HG03280 (cell line): ENCODE measurements around the gene REPIN1.
A peak's percentile ranks its signal among the peaks of the same experiment; 100 is the strongest.

Experiments used
- ATAC-seq: cut with Tn5 transposase; IDR thresholded peaks from one replicate; pipeline ENCODE4 v1.9.1; 2021; ENCODE audit warnings: mild to moderate bottlenecking, moderate library complexity; ENCODE audit not compliant: unreplicated experiment

The REPIN1 gene

DNA sequence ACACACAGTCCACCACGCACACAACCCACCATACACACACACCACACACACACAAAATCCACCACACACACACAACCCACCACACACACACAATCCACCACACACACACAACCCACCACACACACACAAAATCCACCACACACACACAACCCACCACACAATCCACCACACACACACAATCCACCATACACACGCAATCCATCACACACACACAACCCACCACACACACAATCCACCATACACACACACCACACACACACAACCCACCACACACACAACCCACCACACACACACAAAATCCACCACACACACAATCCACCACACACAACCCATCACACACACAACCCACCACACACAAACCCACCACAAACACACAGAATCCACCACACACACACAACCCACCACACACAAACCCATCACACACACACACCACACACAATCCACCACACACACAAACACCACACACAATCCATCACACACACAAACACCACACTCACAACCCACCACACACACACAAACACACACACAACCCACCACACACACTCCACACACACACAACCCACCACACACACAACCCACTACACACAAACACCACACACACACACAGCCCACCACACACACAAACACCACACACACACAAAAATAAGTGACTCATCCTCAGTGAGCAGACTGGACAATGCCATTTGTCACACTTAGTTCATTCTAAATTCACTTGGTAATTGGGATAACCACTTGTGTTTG, 8.8 kb upstream of the REPIN1 start:
- no peak for ATAC-seq

DNA sequence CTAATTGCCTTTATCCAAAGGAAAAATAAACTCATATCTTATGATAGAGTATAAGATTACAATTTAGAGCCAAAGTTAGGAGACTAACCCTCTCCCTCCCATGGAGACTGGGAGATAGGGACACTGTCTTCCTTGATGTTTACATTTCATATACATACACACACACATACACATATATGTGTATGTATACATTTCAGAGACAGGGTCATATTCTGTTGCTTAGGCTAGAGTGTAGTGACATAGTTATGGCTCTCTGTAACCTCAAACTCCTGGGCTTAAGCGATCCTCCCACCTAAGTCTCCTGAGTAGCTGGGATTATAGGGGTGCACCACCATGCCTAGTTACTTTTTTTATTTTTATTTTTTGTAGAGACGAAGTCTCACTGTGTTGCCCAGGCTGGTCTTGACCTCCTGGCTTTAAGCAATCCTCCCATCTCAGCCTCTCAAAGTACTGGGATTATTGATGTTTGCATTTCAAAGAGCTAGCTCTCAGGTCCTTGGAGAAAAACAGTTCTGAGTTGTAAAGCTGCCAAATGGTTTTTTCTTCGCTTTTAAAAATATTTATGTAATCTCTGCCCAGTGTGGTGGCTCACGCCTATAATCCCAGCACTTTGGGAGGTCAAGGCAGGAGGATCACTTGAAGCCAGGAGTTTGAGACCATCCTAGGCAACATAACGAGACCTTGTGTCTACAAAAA, 8.1 kb upstream of the REPIN1 start:
- no peak for ATAC-seq

DNA sequence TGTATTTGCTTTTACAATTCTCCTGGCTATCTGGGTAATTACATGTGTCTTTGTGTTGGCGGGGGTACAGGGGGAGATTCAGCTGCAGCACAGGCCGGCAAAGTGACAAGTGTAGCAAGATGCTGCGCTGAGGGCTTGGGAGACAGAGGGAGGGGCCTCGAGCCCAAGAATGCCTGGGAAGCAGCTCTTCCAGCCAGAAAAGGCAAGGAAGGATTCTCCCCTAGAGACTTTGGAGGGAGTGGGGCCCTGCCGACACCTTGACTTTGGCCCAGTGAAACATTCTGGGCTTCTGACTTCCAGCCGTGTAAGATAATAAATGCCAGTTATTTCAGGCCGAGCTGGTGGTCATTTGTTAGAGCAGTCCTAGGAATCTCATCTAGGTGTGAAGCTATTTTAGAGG, 7.2 kb upstream of the REPIN1 start:
- no peak for ATAC-seq

DNA sequence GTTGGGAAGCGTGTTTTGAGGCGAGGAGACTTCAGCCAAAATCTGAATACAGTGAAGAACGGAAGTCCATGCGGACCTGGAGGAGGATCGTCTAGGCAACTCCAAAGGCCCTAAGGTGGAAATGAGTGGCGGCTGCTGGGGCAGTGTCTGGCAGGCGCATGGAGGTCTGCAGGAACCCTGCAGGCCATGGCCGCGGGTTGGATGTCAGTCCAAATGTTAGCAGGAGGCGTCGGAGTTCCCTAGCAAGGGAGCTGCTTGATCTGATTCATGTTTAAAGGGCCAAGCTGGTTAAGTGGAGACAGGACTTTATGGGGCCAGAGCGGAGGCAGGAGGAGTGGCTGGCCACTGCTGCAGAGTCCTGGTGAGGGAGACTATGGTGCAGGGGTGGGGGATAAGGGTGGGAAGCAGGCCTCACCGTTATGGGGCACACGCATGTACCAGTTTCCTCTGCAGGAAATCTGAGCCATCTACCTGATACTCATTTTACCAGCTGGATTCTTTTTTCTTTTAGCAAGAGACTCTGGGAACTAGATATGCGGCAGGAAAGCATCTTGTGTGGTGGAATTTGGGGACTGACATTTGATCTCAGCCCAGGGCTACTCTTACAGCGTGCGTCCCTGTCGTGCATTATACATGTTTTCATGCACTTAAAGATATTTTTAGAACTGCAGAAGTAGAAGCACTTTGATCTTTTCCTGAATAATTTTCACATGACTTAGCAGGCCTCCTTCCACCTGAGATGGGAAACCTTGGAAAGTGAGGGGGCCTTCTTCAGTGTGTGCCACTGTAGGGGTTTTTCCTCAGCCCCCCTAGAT, 6.6 kb upstream of the REPIN1 start:
- no peak for ATAC-seq

DNA sequence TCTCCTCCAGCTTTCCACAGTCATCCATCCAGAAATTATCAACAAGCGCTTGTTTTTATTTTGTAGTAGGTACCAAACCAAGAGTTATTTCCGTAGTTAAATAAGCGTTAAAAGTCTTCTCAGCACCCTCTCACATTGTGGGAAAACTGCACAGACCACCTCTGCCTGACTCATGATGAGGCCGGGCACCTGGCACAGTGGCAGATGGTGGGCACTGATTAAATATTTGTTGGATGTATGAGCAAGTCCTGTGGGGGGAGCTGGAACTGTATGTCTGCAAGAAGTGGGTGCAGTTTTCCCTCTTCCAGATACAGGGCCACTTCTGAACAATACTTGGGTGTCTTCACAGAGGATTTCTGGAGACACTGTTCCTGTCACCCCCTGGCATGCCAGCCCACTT, 5.3 kb upstream of the REPIN1 start:
- no peak for ATAC-seq

DNA sequence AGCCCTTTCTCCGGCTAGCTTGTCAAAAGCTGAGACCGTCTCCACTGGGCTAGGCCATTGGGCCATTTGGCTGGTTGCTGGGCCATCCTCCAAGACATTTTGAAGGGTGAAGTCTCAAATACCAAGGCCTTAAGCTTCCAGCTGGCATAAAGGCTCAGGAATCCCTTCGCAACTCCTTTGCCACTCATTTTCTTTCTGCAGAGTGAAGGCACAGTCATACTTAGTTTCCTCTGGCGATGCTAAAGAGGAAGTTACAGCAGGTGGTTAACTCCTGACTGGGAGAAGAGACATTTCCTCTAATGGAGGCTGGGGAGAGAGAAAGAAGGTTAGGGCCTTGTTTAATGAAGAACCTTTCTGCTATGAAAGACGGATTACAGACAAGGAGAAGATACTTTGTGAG, 4.8 kb upstream of the REPIN1 start:
- no peak for ATAC-seq

DNA sequence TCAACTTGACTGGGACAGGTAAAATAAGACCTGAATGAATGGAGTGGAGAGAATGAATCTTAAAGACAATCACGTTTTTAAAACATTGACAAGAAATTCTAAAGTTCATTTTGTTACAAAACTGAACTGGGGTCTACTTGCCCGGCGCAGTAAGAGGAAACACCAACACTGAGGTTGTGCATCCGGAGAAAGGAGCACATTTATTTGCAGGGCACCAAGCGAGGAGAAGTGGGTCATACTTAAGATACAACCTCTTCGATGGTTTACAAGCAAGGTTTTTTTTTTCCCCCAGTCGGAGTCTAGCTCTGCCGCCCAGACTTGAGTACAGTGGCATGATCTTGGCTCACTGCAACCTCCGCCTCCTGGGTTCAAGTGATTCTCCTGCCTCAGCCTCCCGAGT, 3.4 kb upstream of the REPIN1 start:
- ATAC-seq: no peak

DNA sequence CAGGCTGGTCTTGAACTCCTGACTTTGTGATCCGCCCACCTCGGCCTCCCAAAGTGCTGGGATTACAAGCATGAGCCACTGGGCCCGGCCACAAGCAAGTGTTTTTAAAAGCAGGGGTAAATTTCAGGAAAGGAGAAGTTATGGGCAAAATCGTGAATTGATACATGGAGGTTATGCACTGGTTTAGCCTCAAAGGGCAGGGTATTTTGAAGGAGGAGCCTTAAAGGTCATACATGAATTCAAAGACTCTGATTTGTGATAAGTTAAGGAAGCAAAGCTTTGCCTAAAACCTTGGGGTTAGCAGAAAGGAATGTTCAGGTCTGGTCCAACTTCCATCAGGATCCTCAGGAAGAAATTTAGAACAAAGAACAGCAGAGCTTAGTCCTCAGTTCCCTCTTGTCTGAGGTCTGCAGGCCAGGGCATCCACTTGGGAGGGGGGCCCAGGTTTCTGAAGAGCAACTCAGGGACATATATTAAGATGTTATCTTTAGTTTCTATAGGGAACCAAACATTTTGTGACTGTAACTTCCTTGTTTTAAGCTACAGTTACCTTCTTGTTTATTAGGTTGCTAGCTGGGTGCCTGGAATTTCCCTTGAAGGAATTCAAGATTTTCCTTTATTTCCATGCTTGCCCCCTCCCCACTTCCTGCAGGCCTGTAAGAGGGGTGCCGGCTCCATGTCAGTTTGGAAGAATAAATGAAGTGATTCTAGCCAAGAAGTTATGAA, 2.8 kb upstream of the REPIN1 start:
- no peak for ATAC-seq

DNA sequence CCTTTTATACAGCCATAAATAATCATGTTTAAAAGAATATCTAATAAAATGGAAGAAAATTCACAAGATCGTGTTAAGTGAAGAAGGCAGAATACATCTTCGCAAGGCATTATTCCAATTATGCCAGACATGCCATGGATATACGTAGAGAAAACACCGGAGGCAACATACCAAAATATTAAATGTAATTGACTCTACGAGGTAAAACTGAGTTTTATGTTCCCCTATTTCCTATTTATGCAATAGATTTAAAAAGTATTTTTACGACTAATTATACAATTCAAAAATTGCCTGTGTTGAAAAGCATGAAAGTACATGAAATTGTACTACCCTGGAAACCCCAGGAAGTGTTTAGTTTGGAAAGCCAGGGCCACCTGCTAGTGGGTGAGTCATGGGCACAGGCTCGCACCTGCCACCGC, 936 bp upstream of the REPIN1 start:
- ATAC-seq: no peak

DNA sequence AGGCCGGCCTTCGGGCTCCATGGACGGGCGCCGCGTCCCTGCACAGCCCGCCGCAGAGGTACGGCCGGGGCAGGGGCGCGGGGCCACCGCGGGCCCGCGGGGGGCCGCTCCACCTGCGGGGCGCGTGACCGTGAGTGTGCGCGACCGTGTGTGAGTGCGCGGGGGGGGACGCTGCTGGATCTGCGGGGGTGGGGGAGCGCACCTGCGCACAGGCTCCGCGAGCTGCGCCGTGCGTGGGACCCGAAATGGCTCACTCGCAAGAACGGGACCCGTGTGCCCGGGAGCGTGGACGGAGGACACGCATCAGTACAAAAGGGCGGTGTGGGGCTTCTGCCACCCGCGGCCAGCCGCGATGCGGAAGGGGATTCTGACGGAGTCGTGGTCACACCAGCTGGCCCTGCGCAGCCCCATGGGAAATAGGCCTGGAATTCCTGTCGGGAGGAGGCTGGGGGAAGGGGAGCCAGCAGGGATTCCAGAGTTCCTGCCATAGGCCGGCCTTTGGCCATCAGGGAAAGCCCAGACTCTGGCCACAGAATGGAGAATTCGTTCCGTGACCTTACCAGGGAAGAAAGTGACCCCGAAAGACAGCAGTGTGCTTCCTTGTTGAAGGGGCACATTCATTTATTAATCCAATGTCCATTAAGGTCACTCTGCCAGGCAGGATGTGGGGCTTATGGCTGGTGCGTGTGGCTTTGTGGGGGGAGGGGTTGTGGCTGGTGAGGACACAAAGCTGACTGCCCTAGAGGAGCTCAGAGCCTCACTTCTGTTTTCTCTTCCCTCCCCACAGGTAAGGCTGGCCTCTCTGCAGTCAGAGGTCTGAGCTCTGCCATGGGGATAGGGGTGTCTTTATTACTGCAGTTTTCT, 494 bp downstream of the REPIN1 start:
- ATAC-seq: peak; percentile 36

DNA sequence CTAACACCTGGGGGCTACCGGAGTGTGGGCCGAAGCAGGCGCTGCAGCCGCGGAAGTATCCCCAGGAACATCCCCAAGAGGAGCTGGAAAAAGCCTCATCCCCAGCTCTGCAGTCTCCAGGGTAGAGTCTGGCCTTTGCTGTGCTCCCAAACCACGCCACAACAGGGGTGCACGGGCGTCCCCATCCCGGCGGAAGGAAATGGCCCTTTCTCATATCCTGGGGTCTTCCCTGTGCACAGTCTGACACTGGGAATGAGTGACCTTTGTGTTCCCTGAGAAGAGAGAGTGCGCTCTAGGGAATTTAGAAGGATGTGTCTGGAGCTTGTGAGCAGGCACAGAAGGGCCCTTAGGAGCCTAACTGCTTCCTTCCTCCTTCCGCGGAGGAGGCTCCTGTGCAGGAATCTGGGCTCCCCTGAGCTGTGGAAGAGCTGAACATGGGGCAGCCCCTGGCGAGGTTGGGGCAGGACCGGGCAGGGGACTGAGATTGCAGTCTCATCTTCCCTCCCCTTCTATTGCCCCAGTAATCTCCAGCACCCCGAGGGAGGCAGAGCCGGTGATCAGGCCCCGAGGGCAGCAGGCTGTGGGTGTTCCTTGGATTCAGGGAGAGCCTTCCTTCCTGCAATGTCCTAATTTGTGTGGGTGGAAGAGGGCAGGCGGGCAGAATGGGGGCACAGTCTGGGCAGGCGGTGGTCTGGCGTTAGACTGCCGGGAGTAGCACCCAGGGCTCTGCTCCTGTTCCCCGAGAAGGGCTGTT, 1.3 kb downstream of the REPIN1 start:
- ATAC-seq: no peak

DNA sequence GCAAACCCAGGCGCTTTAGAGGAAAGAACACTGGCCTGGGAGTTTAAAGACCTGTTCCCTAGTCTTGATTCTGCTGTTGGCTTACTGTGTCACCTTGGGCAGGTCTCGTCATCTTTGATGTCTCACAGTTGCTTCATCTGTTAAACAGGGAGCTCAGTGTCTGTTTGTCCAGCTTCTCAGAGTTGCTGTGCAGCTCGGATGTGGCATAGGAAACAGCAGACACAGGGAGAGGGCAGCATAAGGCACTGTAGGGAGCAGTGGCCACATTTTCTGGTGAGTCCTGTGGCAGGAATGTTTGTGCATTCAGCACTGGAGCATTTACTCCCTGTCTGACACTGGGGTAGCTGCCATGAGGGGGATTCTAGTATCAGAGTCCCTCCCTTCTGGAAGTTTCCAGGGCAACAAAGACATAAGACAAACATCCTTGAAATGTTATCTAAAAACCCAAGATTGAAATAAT, 2.0 kb downstream of the REPIN1 start:
- no peak for ATAC-seq

DNA sequence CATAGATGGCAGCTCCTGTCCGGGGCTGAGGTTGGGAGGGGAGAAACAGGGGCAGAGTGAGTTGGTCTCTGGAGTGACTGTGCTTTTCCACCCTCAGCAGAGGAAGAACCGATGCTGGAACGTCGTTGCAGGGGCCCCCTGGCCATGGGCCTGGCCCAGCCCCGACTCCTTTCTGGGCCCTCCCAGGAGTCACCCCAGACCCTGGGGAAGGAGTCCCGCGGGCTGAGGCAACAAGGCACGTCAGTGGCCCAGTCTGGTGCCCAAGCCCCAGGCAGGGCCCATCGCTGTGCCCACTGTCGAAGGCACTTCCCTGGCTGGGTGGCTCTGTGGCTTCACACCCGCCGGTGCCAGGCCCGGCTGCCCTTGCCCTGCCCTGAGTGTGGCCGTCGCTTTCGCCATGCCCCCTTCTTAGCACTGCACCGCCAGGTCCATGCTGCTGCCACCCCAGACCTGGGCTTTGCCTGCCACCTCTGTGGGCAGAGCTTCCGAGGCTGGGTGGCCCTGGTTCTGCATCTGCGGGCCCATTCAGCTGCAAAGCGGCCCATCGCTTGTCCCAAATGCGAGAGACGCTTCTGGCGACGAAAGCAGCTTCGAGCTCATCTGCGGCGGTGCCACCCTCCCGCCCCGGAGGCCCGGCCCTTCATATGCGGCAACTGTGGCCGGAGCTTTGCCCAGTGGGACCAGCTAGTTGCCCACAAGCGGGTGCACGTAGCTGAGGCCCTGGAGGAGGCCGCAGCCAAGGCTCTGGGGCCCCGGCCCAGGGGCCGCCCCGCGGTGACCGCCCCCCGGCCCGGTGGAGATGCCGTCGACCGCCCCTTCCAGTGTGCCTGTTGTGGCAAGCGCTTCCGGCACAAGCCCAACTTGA, 2.7 kb downstream of the REPIN1 start:
- ATAC-seq: no peak

DNA sequence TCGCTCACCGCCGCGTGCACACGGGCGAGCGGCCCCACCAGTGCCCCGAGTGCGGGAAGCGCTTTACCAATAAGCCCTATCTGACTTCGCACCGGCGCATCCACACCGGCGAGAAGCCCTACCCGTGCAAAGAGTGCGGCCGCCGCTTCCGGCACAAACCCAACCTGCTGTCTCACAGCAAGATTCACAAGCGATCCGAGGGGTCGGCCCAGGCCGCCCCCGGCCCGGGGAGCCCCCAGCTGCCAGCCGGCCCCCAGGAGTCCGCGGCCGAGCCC, 3.3 kb downstream of the REPIN1 start:
- no peak for ATAC-seq

DNA sequence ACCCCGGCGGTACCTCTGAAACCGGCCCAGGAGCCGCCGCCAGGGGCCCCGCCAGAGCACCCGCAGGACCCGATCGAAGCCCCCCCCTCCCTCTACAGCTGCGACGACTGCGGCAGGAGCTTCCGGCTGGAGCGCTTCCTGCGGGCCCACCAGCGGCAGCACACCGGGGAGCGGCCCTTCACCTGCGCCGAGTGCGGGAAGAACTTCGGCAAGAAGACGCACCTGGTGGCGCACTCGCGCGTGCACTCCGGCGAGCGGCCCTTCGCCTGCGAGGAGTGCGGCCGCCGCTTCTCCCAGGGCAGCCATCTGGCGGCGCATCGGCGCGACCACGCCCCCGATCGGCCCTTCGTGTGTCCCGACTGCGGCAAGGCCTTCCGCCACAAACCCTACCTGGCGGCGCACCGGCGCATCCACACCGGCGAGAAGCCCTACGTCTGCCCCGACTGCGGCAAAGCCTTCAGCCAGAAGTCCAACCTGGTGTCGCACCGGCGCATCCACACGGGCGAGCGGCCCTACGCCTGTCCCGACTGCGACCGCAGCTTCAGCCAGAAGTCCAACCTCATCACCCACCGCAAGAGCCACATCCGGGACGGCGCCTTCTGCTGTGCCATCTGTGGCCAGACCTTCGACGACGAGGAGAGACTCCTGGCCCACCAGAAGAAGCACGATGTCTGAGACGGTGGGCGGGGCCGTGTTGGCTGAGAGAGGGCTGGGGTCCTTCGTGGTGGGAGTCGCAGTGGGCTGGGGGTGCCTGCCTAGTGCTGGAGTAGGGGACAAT, 3.8 kb downstream of the REPIN1 start:
- ATAC-seq: no peak

DNA sequence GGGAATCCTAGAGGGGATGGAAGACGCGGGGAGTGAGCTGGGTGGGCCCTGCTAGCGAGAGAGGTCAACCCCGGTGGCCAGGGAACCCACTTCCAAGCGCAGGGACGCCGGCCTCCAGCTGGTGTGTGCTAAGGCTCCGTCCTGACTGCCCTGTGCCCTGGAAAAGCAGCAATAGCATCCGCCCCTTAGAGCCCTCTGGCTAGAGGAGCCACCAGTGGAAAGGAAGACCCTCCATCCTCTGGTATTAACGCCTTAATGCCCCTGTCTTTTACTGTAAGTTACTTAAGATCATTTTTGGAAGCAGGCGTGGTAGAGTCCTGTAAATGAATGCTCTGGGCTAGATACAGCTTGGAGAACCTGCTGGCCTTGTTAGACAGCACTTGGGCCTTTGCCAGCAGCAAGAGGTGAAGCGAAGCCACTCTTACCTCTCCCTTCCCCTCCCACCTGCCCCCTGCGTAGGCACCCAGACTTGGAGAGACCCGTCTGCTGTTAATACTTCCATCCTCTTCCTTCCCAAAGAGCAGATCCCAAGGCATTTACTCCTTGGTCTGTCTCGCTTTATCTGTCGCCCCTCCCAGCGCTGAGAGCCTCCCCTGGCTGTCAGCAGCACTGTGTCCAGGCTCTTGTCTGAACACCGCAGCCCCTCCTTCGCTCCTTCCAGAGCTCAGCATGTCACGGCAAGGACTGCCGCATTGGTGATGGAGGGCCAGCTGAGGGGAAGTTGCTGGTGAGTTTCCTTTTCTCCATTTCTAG, 4.6 kb downstream of the REPIN1 start:
- ATAC-seq: no peak

DNA sequence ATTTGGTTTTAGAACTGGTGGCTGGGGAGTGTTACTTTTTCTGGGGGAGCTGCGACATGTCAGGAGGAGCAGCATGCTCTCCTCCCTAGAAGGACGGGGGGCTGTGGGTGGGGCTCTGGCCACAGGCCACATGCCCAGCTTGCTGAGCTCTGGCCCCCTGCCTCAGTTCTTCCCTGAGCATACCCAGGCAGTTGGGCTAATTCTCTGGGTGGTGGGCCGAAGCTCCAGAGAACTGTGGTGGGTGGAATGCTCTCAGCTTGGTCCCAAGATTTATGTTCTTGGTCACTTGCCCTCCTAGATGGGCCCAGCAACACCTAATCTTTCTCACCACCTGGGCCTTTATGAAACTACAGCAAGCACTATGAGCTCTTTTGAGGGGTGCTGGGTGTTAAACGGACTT, 5.4 kb downstream of the REPIN1 start:
- no peak for ATAC-seq
